GM06990 (cell line): ENCODE results near the gene IFNE.

Experiments used
- DNase-seq: peaks from one replicate; pipeline ENCODE4 v3.0.0-alpha.2; 2011; ENCODE audit not compliant: insufficient read length; ENCODE audit errors: extremely low read depth
- H3K27me3 ChIP-seq: replicated peaks from 2 replicates; pipeline ENCODE4 v1.6.0; 2011; ENCODE audit warnings: low read length; ENCODE audit not compliant: control insufficient read depth, insufficient read depth
- H3K36me3 ChIP-seq: 2 replicates; pipeline ENCODE4 v1.5.1; 2011; ENCODE audit warnings: low read length; ENCODE audit not compliant: control insufficient read depth, insufficient read depth
- H3K4me3 ChIP-seq: replicated peaks from 2 replicates; pipeline ENCODE4 v1.5.1; 2011; ENCODE audit warnings: low read depth, mild to moderate bottlenecking, control low read depth, low read length
- CTCF ChIP-seq: IDR thresholded peaks from 2 replicates; pipeline ENCODE4 v1.5.1; 2011; ENCODE audit warnings: low read length, control low read depth, mild to moderate bottlenecking, inconsistent platforms; ENCODE audit not compliant: insufficient read depth, poor library complexity, severe bottlenecking

IFNE gene

GRCh38 chr9:21505425-21506179, 23.5 kb upstream of the IFNE start:
- no peaks in the 10 kb centered on the region for H3K27me3 ChIP-seq
- H3K36me3 ChIP-seq: no peaks in the 10 kb centered on the region
- H3K4me3 ChIP-seq: no peak overlapping the region
- DNase-seq: no peak
- no peak for TF ChIP-seq CTCF

GRCh38 chr9:21504894-21505293, 22.8 kb upstream of the IFNE start:
- no peaks in the 10 kb centered on the region for H3K36me3 ChIP-seq
- TF ChIP-seq CTCF: no peak
- DNase-seq: no peak

GRCh38 chr9:21504113-21504512, 22.0 kb upstream of the IFNE start:
- no peak for DNase-seq
- Histone ChIP-seq H3K4me3 (no peak overlapping the region), H3K27me3 (no peaks in the 10 kb centered on the region), H3K36me3 (no peaks in the 10 kb centered on the region)
- no peak for TF ChIP-seq CTCF

More at GRCh38 chr9:21504894-21505293, 22.8 kb upstream of the IFNE start:
- Histone ChIP-seq H3K4me3 (no peak overlapping the region), H3K27me3 (no peaks in the 10 kb centered on the region)

DNA sequence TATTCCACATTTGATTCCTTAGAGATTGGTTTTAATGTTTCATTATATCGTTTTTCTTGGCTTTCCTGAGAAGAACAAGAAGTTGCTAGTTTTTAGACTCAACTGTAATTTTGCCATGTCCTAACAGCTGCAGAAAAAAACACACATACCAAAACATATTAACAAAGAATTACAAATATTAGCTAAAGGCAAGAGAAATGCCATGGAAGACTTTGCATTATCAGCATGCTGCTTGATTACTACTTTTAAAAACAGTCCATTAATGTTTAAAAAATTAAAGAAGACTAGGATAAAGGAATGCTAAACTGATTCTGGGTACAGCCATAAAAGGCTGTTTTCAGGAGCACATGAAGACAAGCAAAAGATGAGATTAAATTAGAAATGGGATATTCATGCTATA, 20.5 kb upstream of the IFNE start:
- no peaks in the 10 kb centered on the region for H3K27me3 ChIP-seq
- no peak overlapping the region for H3K4me3 ChIP-seq
- DNase-seq: no peak
- TF ChIP-seq CTCF: no peak
- no peaks in the 10 kb centered on the region for H3K36me3 ChIP-seq

- no peak for TF ChIP-seq CTCF
- H3K27me3 ChIP-seq: no peaks in the 10 kb centered on the region
- no peak overlapping the region for H3K4me3 ChIP-seq
- no peak for DNase-seq
- no peaks in the 10 kb centered on the region for H3K36me3 ChIP-seq
These were observed 17.8 kb upstream of the IFNE start for GRCh38 chr9:21499912-21500311.

DNA sequence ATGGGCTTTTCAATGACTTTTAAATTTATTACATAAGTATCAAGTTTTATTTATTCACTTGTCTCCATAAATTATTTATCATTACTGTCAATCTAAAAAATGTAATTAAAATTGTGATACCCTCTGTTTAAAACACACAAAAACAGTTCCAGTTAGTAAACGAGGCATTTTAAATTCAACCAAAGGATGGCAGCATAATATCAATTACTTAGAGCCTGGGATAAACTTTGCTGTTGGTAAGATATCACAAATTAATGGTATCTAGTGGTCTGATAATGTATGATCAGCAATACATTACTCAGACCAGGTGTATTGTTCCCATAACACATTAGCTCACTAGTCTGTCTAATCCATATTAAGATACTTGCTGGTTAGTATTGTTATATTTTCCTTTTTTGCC, 9.6 kb upstream of the IFNE start:
- H3K36me3 ChIP-seq: no peaks in the 10 kb centered on the region
- no peak for TF ChIP-seq CTCF
- H3K4me3 ChIP-seq: no peak overlapping the region
- no peaks in the 10 kb centered on the region for H3K27me3 ChIP-seq
- no peak for DNase-seq
